ENCODE data around the gene GOLGA6L2.

DNA sequence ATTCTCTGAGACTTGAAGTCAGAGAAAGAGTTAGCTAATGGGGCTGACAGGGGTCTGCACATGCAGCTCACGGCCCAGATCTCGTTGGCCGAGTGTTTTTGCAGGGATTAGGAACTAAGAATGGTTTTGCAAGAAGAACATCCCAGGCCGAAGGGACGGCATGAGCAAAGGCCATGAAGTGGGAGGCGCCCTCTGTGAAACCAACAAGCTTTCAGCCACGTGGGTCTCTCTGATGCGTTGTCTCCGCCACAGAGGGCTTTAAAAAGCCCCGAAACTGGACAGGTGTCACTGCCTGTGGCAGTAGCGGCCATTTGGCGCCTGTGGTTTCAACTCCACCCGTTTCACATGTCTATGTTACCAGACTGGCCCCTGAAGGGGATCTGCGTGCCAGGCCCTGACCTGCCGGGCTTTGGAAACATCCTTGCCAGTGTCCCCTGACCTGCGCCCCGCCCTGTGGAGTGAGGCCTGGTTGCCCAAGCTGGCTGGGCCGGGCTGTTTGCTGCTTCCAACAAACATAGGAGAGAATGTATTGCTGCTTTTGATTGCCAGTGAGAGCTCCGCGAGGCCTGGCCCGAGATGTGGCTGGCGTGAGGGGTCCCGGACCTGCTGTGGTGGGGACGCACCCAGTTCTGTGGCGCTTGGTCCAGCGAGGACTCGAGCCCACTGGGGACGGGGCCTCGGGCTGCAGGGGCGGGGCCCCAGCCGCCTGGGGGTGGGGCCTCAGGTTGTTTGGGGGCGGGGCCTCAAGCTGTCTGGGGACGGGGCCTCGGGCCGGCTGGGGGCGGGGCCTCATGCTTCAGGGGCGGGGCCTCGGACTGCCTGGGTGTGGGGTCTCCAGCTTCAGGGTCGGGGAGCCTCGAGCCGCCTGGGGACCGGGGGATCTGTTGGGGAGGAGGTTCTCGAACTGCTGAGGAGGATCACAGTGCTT, 30.4 kb downstream of the GOLGA6L2 start:
- TF ChIP-seq POLR2A (IDR thresholded peaks at IDR 0.05) = no peak
- TF ChIP-seq, protein P1, sequence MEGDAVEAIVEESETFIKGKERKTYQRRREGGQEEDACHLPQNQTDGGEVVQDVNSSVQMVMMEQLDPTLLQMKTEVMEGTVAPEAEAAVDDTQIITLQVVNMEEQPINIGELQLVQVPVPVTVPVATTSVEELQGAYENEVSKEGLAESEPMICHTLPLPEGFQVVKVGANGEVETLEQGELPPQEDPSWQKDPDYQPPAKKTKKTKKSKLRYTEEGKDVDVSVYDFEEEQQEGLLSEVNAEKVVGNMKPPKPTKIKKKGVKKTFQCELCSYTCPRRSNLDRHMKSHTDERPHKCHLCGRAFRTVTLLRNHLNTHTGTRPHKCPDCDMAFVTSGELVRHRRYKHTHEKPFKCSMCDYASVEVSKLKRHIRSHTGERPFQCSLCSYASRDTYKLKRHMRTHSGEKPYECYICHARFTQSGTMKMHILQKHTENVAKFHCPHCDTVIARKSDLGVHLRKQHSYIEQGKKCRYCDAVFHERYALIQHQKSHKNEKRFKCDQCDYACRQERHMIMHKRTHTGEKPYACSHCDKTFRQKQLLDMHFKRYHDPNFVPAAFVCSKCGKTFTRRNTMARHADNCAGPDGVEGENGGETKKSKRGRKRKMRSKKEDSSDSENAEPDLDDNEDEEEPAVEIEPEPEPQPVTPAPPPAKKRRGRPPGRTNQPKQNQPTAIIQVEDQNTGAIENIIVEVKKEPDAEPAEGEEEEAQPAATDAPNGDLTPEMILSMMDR (IDR thresholded peaks at IDR 0.05) = no peak

All from thyroid gland (tissue), 4 donors.